HepG2 (cell line): ENCODE data around the gene DHX8. TPM values are rescaled to one million over a fixed set of nuclear protein-coding genes. Genes with fewer than 3 reads are reported as not detected.

Experiments used
- ATRX ChIP-seq: sonication (generic); formaldehyde crosslinking; IDR thresholded peaks from 2 replicates; pipeline ENCODE4 v1.4.0; 2020; ENCODE audit warnings: missing genetic modification reagents, borderline replicate concordance
- CBX1 ChIP-seq: IDR thresholded peaks from one replicate; pipeline ENCODE4 v1.6.1; 2016; ENCODE audit warnings: antibody characterized with exemption, low read depth
- CREB3 ChIP-seq: sonication (generic); formaldehyde crosslinking; IDR thresholded peaks from 2 replicates; pipeline ENCODE4 v1.5.0; 2020; ENCODE audit warnings: missing genetic modification reagents
- DR1 ChIP-seq: sonication (generic); formaldehyde crosslinking; IDR thresholded peaks from 2 replicates; pipeline ENCODE4 v1.8.0; 2021; ENCODE audit warnings: mild to moderate bottlenecking, missing genetic modification reagents, inconsistent platforms
- ELF3 ChIP-seq: IDR thresholded peaks from 2 replicates; pipeline ENCODE4 v1.6.1; 2016; ENCODE audit warnings: missing genetic modification reagents, missing compliant biosample characterization
- MAF1 ChIP-seq: sonication (generic); formaldehyde crosslinking; IDR thresholded peaks from 2 replicates; pipeline ENCODE4 v1.5.0; 2020; ENCODE audit warnings: missing genetic modification reagents, borderline replicate concordance
- MED1 ChIP-seq: sonication (generic); formaldehyde crosslinking; IDR thresholded peaks from 2 replicates; pipeline ENCODE4 v1.4.0; 2020; ENCODE audit warnings: missing genetic modification reagents
- PTBP1 ChIP-seq: fragments of 200-400 bp; formaldehyde crosslinking; IDR thresholded peaks from 2 replicates; pipeline ENCODE4 v1.6.1; 2018; ENCODE audit warnings: low read length, low read depth; ENCODE audit not compliant: poor library complexity, severe bottlenecking
- RFXANK ChIP-seq: IDR thresholded peaks from 2 replicates; pipeline ENCODE4 v1.6.1; 2016
- TAF1 ChIP-seq: sonication (generic); formaldehyde crosslinking; IDR thresholded peaks from 2 replicates; pipeline ENCODE4 v1.4.0; 2020; ENCODE audit warnings: missing genetic modification reagents
- YEATS4 ChIP-seq: sonication (generic); formaldehyde crosslinking; IDR thresholded peaks from 2 replicates; pipeline ENCODE4 v1.4.0; 2020; ENCODE audit warnings: missing genetic modification reagents, borderline replicate concordance
- ZNF138 ChIP-seq: sonication (generic); formaldehyde crosslinking; IDR thresholded peaks from 2 replicates; pipeline ENCODE4 v1.5.0; 2020; ENCODE audit warnings: mild to moderate bottlenecking, low read depth, missing genetic modification reagents
- ZNF335 ChIP-seq: sonication (generic); formaldehyde crosslinking; IDR thresholded peaks from 2 replicates; pipeline ENCODE4 v1.4.0; 2020; ENCODE audit warnings: missing genetic modification reagents
- ZNF407 ChIP-seq: sonication (generic); formaldehyde crosslinking; IDR thresholded peaks from one replicate; pipeline ENCODE4 v1.5.1; 2020; ENCODE audit warnings: mild to moderate bottlenecking, missing genetic modification reagents; ENCODE audit errors: not compliant biosample characterization
- ZNF550 ChIP-seq: sonication (generic); formaldehyde crosslinking; IDR thresholded peaks from 2 replicates; pipeline ENCODE4 v1.4.0; 2020; ENCODE audit warnings: mild to moderate bottlenecking, missing genetic modification reagents, borderline replicate concordance
- ZNF574 ChIP-seq: sonication (generic); formaldehyde crosslinking; IDR thresholded peaks from 2 replicates; pipeline ENCODE4 v1.4.0; 2020; ENCODE audit warnings: missing genetic modification reagents
- ZNF614 ChIP-seq: IDR thresholded peaks from 2 replicates; pipeline ENCODE4 v1.6.1; 2018; ENCODE audit warnings: missing biosample characterization, missing genetic modification reagents, inconsistent platforms, borderline replicate concordance
- ZNF878 ChIP-seq: sonication (generic); formaldehyde crosslinking; IDR thresholded peaks from 2 replicates; pipeline ENCODE4 v1.8.1; 2023; ENCODE audit warnings: mild to moderate bottlenecking, missing genetic modification reagents, moderate library complexity
- polyA plus RNA-seq, 8 experiments: library from polyadenylated mRNA; depleted of rRNA in 3 of 8; stranded (reverse) in 7 of 8; unstranded in 1 of 8; fragments of >200 nt; fragmentation: Illumina TruSeq in 4 of 8; extraction: Trizol in 4 of 8; gene quantifications; 2 replicates each; pipeline versions ENCODE4 v1.2.1 to v1.2.3, GENCODE V29; 2011 to 2016; ENCODE audit warnings: low read depth in 4 of 8, missing spikeins in 1 of 8, mixed read lengths in 1 of 8; ENCODE audit not compliant: insufficient read depth in 1 of 8
- total RNA-seq, 5 experiments: library from RNA; depleted of rRNA; stranded (reverse); fragments of >200 nt; fragmentation: Illumina TruSeq; extraction: Trizol; gene quantifications; 2 replicates each; pipeline ENCODE4 v1.2.3, GENCODE V29; 2016; ENCODE audit warnings: low read depth in 1 of 5

Gene DHX8
- total and polyA plus RNA-seq, 2 of the 13 experiments (the other 11 are each of a cell fraction or from before 2014, with no cell fraction given), result 24.8 to 48.9 TPM

- peak; percentile 100 for TF ChIP-seq ZNF574 (CRISPR knock-in tag)
- peak; percentile 98 for TF ChIP-seq ELF3 (CRISPR knock-in tag)
- TF ChIP-seq ZNF550 (CRISPR knock-in tag), result no peak
- peak; percentile 98 for TF ChIP-seq MAF1 (CRISPR knock-in tag)
- no peak for TF ChIP-seq ATRX (CRISPR knock-in tag)
- TF ChIP-seq ZNF878 (CRISPR knock-in tag), result peak; percentile 58
- TF ChIP-seq YEATS4 (CRISPR knock-in tag), result peak; percentile 93
- peak; percentile 95 for TF ChIP-seq CBX1
- peak; percentile 96 for TF ChIP-seq MED1 (CRISPR knock-in tag)
- TF ChIP-seq TAF1 (CRISPR knock-in tag), result peak; percentile 89
- peak; percentile 92; the same call in 1 of the 2 replicates for TF ChIP-seq RFXANK (CRISPR knock-in tag)
- no peak for TF ChIP-seq PTBP1
- TF ChIP-seq ZNF614 (CRISPR knock-in tag), result peak; percentile 93
- TF ChIP-seq ZNF335, result peak; percentile 91
- peak; percentile 81; the same call in 1 of the 2 replicates for TF ChIP-seq ZNF138 (CRISPR knock-in tag)
- peak; percentile 82 for TF ChIP-seq CREB3
- TF ChIP-seq ZNF407 (CRISPR knock-in tag), result no peak
- peak; percentile 68; the same call in 1 of the 2 replicates for TF ChIP-seq DR1 (CRISPR knock-in tag)
Observed at GRCh38 chr17:43483674-43484551, at the start of gene DHX8 (continued).
